ENCODE data around the gene PARVB. TPM values are rescaled to one million over a fixed set of nuclear protein-coding genes. Genes with fewer than 3 reads are reported as not detected.
A peak's percentile ranks its signal among the peaks of the same experiment; 100 is the strongest.

Gene PARVB
- total RNA-seq, 2 donors from 2014 or later = 7.3 to 9.2 TPM

- H3K36me3 ChIP-seq (replicated peaks in 1 of 2; ENCODE audit: insufficient read depth in 1 of 2, low read depth in 2 of 2) = no peaks in the 10 kb centered on the region
- 79 to 80% methylated on average over 5 of the region's 5 CpGs for WGBS, 2 donors
- no peaks in the 10 kb centered on the region for H3K4me1 ChIP-seq
- intact Hi-C loops (cut with DNase I) = no loop called here
- no peak overlapping the region for H3K4me3 ChIP-seq
- H3K27ac ChIP-seq = no peak overlapping the region
- H3K9me3 ChIP-seq = no peaks in the 10 kb centered on the region
- ATAC-seq (no peak), DNase-seq (no peak)
- no peaks in the 10 kb centered on the region for H3K27me3 ChIP-seq
- TF ChIP-seq POLR2A (IDR thresholded peaks at IDR 0.05) = no peak
- TF ChIP-seq CTCF (IDR thresholded peaks at IDR 0.05) = no peak
These were observed 42.9 kb downstream of the PARVB start for GRCh38 chr22:44067033-44067432.

GRCh38 chr22:44067901-44068300, 43.8 kb downstream of the PARVB start:
- no peaks in the 10 kb centered on the region for H3K27me3 ChIP-seq
- no peaks in the 10 kb centered on the region for H3K4me1 ChIP-seq
- intact Hi-C loops (cut with DNase I) = no loop called here
- H3K27ac ChIP-seq = no peak overlapping the region
- no peak overlapping the region for H3K4me3 ChIP-seq
- 57 to 66% methylated on average over 4 to 10 of the region's 10 CpGs for WGBS, 2 donors
- H3K36me3 ChIP-seq (replicated peaks in 1 of 2; ENCODE audit: insufficient read depth in 1 of 2, low read depth in 2 of 2) = no peaks in the 10 kb centered on the region
- H3K9me3 ChIP-seq = no peaks in the 10 kb centered on the region
- no peak for DNase-seq
- TF ChIP-seq POLR2A (IDR thresholded peaks at IDR 0.05) (no peak), CTCF (IDR thresholded peaks at IDR 0.05) (no peak)
- ATAC-seq = no peak

GRCh38 chr22:44068422-44069191, 44.5 kb downstream of the PARVB start:
- peak overlapping the region in 1 of 4 donors; percentile 34 for H3K27ac ChIP-seq

GRCh38 chr22:44070029-44070428, 45.9 kb downstream of the PARVB start:
- Histone ChIP-seq H3K4me1 (no peaks in the 10 kb centered on the region), H3K27me3 (no peaks in the 10 kb centered on the region), H3K36me3 (replicated peaks in 1 of 2; ENCODE audit: insufficient read depth in 1 of 2, low read depth in 2 of 2) (no peaks in the 10 kb centered on the region), H3K27ac (no peak overlapping the region), H3K9me3 (no peaks in the 10 kb centered on the region), H3K4me3 (no peak overlapping the region)
- ATAC-seq (no peak), DNase-seq (no peak)
- 84 to 85% methylated on average over 5 of the region's 5 CpGs for WGBS, 2 donors
- no peak for TF ChIP-seq POLR2A (IDR thresholded peaks at IDR 0.05)
- TF ChIP-seq CTCF (IDR thresholded peaks at IDR 0.05) = no peak
- intact Hi-C loops (cut with DNase I) = no loop called here

More at GRCh38 chr22:44068422-44069191, 44.5 kb downstream of the PARVB start:
- WGBS, 2 donors = 55 to 79% methylated on average over 24 to 29 of the region's 30 CpGs
- H3K27me3 ChIP-seq = no peaks in the 10 kb centered on the region
- TF ChIP-seq CTCF (IDR thresholded peaks at IDR 0.05) = no peak
- TF ChIP-seq POLR2A (IDR thresholded peaks at IDR 0.05) = no peak
- intact Hi-C loops (cut with DNase I) = no loop called here
- H3K9me3 ChIP-seq = no peaks in the 10 kb centered on the region
- no peaks in the 10 kb centered on the region for H3K36me3 ChIP-seq (replicated peaks in 1 of 2; ENCODE audit: insufficient read depth in 1 of 2, low read depth in 2 of 2)
- H3K4me3 ChIP-seq = no peak overlapping the region
- ATAC-seq (no peak), DNase-seq (peak in 2 of 4 donors; percentile 21 to 53)
- no peaks in the 10 kb centered on the region for H3K4me1 ChIP-seq

All from body of pancreas (tissue), 4 donors.